Fibroblast of peridontal ligament (primary cell): ENCODE measurements around the gene PANX3.

ENCODE experiments used
- DNase-seq: peaks from one replicate; pipeline ENCODE4 v3.0.0-alpha.2; 2010; ENCODE audit errors: extremely low read depth

Gene PANX3

GRCh38 chr11:124612567-124613246 is 1.5 kb downstream of the PANX3 start:
- DNase-seq, result no peak

GRCh38 chr11:124618863-124619262 is 7.6 kb downstream of the PANX3 start:
- DNase-seq, result no peak

- DNase-seq, result peak; percentile 87
Observed at GRCh38 chr11:124622531-124623451, 11.6 kb downstream of the PANX3 start, which contains the start of gene TBRG1. Gene TBRG1 (plus strand): TSS chr11:124622864. CDS start chr11:124623084, 220 bp downstream.

- DNase-seq, result peak; percentile 47
Observed at GRCh38 chr11:124623861-124624525, 12.8 kb downstream of the PANX3 start.

- no peak for DNase-seq
Observed at GRCh38 chr11:124625504-124626168, 14.4 kb downstream of the PANX3 start.

- DNase-seq, result no peak
Observed at GRCh38 chr11:124627546-124627945, 16.3 kb downstream of the PANX3 start.

- DNase-seq, result no peak
Observed at GRCh38 chr11:124629961-124630360, 18.7 kb downstream of the PANX3 start.

GRCh38 chr11:124633355-124633754 is 22.1 kb downstream of the PANX3 start:
- DNase-seq, result peak; percentile 26

GRCh38 chr11:124635932-124636331 is 24.7 kb downstream of the PANX3 start:
- no peak for DNase-seq

GRCh38 chr11:124638500-124638899 is 27.3 kb downstream of the PANX3 start:
- no peak for DNase-seq

- no peak for DNase-seq
Observed at GRCh38 chr11:124639186-124639585, 28.0 kb downstream of the PANX3 start.

- DNase-seq, result no peak
Observed at GRCh38 chr11:124640666-124641065, 29.4 kb downstream of the PANX3 start.

GRCh38 chr11:124642628-124643027 is 31.4 kb downstream of the PANX3 start:
- no peak for DNase-seq

- no peak for DNase-seq
Observed at GRCh38 chr11:124643042-124643604, 31.9 kb downstream of the PANX3 start.

GRCh38 chr11:124643605-124644425 is 32.6 kb downstream of the PANX3 start:
- peak; percentile 95 for DNase-seq

- DNase-seq, result peak; percentile 80
Observed at GRCh38 chr11:124644426-124645280, 33.4 kb downstream of the PANX3 start.

GRCh38 chr11:124646148-124646547 is 34.9 kb downstream of the PANX3 start:
- no peak for DNase-seq

- DNase-seq, result no peak
Observed at GRCh38 chr11:124648610-124649009, 37.4 kb downstream of the PANX3 start.

GRCh38 chr11:124656774-124657630 is 45.8 kb downstream of the PANX3 start:
- no peak for DNase-seq
